ENCODE measurements around the gene HES4.

GRCh38 chr1:998995-999724 lies 737 bp downstream of the HES4 start:
- TF ChIP-seq CTCF (IDR thresholded peaks at IDR 0.05) (peak in 1 of 4 experiments; percentile 4), POLR2A (IDR thresholded peaks at IDR 0.05) (no peak)
